ENCODE measurements around the gene AKR7A3.

GRCh38 chr1:19323987-19324664, 35.6 kb upstream of the AKR7A3 start:
- TF ChIP-seq CTCF (IDR thresholded peaks at IDR 0.05) (no peak), POLR2A (IDR thresholded peaks at IDR 0.05) (no peak), EP300 (IDR thresholded peaks at IDR 0.05) (no peak)

Measured in ovary (tissue), 3 donors.